ENCODE measurements around the gene HIVEP3. TPM values are rescaled to one million over a fixed set of nuclear protein-coding genes. Genes with fewer than 3 reads are reported as not detected.

The HIVEP3 gene
- total and polyA plus RNA-seq, 2 of the 13 experiments (the other 11 are each of a cell fraction or from before 2014, with no cell fraction given) = 0.05 TPM; not detected in 1

DNA sequence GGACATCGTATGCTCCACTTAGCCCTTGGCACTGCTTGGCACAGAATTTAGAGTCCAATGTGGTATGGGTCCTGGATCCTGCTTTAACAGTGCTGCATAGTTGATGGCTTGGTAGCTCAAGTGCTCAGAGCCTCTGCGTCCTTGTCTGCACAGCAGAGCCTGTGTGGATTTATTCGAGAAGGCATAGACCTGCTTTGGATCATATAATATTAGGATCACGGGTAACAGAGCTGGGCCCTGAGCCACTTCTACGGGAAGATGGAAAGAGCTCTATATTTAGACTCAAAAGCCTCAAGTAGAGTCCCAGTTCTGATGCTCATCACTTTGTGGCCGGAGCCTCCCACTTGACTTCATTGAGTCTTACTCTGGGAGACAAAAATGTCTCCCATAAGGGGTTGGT lies 269.9 kb downstream of the HIVEP3 start (continued):
- TF ChIP-seq ZNF234 (CRISPR knock-in tag; conservative IDR thresholded peaks at IDR 0.05) (no peak), SAFB2 (CRISPR knock-in tag; IDR thresholded peaks at IDR 0.05; ENCODE audit: borderline replicate concordance, low read depth) (no peak), FOXK2 (IDR thresholded peaks at IDR 0.05) (no peak), ZFP36L2 (CRISPR knock-in tag; IDR thresholded peaks at IDR 0.05) (no peak), NCOA5 (CRISPR knock-in tag; IDR thresholded peaks at IDR 0.05) (no peak), KLF12 (CRISPR knock-in tag; IDR thresholded peaks at IDR 0.05; ENCODE audit: borderline replicate concordance) (no peak), ZNF556 (CRISPR knock-in tag; IDR thresholded peaks at IDR 0.05; ENCODE audit: borderline replicate concordance) (no peak)
- TF ChIP-seq, protein P1, sequence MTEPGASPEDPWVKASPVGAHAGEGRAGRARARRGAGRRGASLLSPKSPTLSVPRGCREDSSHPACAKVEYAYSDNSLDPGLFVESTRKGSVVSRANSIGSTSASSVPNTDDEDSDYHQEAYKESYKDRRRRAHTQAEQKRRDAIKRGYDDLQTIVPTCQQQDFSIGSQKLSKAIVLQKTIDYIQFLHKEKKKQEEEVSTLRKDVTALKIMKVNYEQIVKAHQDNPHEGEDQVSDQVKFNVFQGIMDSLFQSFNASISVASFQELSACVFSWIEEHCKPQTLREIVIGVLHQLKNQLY (CRISPR knock-in tag; IDR thresholded peaks at IDR 0.05) = no peak
- TF ChIP-seq, protein P2, sequence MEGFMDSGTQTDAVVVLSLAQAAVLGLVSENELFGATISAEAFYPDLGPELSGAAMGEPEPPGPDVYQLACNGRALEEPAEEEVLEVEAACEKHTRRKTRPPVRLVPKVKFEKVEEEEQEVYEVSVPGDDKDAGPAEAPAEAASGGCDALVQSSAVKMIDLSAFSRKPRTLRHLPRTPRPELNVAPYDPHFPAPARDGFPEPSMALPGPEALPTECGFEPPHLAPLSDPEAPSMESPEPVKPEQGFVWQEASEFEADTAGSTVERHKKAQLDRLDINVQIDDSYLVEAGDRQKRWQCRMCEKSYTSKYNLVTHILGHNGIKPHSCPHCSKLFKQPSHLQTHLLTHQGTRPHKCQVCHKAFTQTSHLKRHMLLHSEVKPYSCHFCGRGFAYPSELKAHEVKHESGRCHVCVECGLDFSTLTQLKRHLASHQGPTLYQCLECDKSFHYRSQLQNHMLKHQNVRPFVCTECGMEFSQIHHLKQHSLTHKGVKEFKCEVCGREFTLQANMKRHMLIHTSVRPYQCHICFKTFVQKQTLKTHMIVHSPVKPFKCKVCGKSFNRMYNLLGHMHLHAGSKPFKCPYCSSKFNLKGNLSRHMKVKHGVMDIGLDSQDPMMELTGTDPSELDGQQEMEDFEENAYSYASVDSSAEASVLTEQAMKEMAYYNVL (CRISPR knock-in tag; IDR thresholded peaks at IDR 0.05; ENCODE audit: borderline replicate concordance) = no peak

DNA sequence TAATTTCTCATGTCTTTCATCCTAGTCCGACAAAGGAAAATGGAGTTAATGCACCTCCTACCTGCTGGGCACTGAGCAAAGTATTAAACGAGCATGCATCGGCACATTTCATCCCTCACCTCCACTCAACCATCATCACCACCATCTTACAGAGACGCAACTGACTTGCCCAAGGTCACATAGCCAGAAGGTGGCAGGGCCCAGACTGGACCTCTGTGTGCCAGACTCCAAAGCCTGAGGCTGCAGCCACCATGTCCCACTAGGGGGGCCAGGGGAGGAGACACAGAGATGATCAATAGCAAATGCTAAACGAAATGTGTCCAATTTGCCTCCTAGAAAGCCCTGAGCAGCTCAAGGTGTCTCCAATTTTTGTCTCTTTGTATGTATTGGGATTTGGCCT lies 270.5 kb downstream of the HIVEP3 start:
- 32% methylated on average over 5 of the region's 5 CpGs for WGBS (ENCODE audit: low lambda C conversion rate)
- Histone ChIP-seq H3K4me2 (ENCODE audit: low read depth, low read length) (no peak overlapping the region), H3K79me2 (ENCODE audit: insufficient read depth, low read length) (no peaks in the 10 kb centered on the region), H3K36me3 (replicated peaks in 1 of 2; ENCODE audit: control insufficient read depth in 1 of 2, insufficient read depth in 2 of 2, low read length in 2 of 2) (no peaks in the 10 kb centered on the region), H3K4me3 (replicated peaks in 1 of 3; ENCODE audit: insufficient read depth in 1 of 3, low read depth in 2 of 3, low read length in 3 of 3) (no peak overlapping the region), H3K27ac (ENCODE audit: extremely low read length, insufficient read depth, low read length) (no peak overlapping the region), H3K9me3 (ENCODE audit: low read length) (no peaks in the 10 kb centered on the region), H4K20me1 (ENCODE audit: insufficient read depth, low read length) (no peaks in the 10 kb centered on the region), H2AFZ (ENCODE audit: low read length) (no peak overlapping the region), H3K4me1 (ENCODE audit: insufficient read depth, low read length) (no peaks in the 10 kb centered on the region), H3K27me3 (ENCODE audit: control insufficient read depth in 1 of 2, insufficient read depth in 2 of 2, low read length in 2 of 2) (peaks cover 0 to 1% of the 10 kb centered on the region in 2 experiments; a peak in 2 of 5 replicates), H3K9ac (ENCODE audit: insufficient read depth, low read depth, low read length) (no peak overlapping the region)
- no peak for TF ChIP-seq SMAD9 (CRISPR knock-in tag; IDR thresholded peaks at IDR 0.05)
- in situ Hi-C loops (cut with HindIII; ENCODE audit: extremely low pct_ligation_motif_present, low pct_unique_long_range_greater_than_20kb) = no loop called here
- ChIA-PET POLR2A (no interaction called here), CTCF (ENCODE audit: low intra/inter-chr PET ratio, low total read pairs) (no interaction called here)
- ATAC-seq (no peak), DNase-seq (ENCODE audit: low spot score) (no peak), FAIRE-seq (no peak)
- BruUV-seq (replicated peaks) = no TSS peak
- intact Hi-C loops (cut with micrococcal nuclease; ENCODE audit: unreplicated experiment) = no loop called here

Data from HepG2 (cell line).